ENCODE data around the gene MLX.
A peak's percentile ranks its signal among the peaks of the same experiment; 100 is the strongest.
"Not testable (repeated sequence)": the region's sequence is repeated elsewhere in the genome, so short reads cannot be mapped to it uniquely, and the experiment has no call there.

MLX gene

DNA sequence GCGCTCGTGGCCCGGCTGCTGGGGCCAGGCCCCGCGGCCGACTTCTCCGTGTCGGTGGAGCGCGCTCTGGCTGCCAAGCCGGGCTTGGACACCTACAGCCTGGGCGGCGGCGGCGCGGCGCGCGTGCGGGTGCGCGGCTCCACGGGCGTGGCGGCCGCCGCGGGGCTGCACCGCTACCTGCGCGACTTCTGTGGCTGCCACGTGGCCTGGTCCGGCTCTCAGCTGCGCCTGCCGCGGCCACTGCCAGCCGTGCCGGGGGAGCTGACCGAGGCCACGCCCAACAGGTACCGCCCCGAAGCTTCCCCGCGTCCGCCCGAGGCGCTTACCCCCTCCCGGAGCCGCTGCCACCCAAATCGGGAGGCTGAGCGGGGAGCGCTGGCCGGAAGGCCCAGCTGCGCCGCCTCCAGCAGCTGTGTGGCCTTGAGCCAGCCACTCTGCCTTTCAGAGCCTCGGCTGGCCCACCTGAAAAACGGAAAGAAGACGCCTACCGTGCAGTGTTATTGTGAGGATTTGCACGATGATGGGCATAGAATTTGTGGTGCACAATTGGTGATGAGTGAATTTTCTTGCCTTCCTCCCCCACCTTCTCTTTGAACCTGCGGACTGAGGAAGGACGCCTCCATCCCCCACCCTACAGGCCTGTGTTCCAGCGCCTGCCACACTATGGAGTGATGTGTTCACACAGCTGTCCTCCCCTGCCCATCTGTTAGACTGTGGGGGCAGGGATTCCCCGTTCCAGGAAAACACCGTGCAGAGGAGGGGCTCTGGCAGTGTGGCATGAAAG is 30.3 kb upstream of the MLX start:
- peak in 1 of 2 donors; percentile 43 for DNase-seq (ENCODE audit: low read depth in 2 of 2)

DNA sequence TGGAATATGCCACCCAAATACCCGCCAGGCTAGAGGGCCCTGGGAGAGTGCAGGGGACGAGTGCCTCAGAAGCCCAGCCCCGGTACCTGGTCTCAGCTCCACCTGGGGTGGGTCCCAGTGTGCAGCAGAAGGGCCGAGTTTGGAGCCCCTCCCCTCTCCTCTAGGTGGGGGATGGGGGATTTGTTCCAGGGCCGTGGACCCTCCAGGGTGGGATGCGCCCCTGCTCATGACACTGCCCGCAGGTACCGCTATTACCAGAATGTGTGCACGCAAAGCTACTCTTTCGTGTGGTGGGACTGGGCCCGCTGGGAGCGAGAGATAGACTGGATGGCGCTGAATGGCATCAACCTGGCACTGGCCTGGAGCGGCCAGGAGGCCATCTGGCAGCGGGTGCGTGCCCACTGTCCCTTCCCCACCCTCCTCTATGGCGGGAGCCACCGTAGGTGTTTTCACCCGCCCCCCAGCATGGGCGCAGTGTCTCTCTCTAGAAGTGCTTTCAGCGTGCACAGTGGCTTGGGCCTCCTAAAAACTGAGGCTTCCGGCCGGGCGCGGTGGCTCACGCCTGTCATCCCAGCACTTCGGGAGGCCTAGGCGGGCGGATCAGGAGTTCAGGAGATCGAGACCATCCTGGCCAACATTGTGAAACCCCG is 29.6 kb upstream of the MLX start:
- no peak for DNase-seq (ENCODE audit: low read depth in 2 of 2)

- DNase-seq (ENCODE audit: low read depth in 2 of 2) = no peak
Measured at GRCh38 chr17:42537826-42538451, 29.0 kb upstream of the MLX start.

GRCh38 chr17:42538482-42538881 is 28.4 kb upstream of the MLX start:
- no peak for DNase-seq (ENCODE audit: low read depth in 2 of 2)

DNA sequence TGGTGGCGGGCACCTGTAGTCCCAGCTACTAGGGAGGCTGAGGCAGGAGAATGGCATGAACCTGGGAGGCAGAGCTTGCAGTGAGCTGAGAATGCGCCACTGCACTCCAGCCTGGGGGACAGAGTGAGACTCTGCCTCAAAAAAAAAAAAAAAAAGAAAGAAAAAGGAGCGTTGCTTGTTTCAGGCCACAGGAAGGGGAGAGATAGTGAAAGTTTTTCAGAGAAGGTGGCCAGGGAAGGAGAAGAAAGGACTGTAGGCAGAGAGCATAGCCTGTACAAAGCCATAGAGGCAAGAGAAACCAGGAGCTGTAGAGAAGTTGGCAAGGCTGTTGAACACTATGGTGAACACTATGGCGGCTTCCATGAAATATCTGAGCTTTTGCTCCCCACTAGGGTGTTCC is 26.3 kb upstream of the MLX start:
- not testable (repeated sequence) for DNase-seq (ENCODE audit: low read depth in 2 of 2)

- DNase-seq (ENCODE audit: low read depth in 2 of 2) = no peak
Measured at GRCh38 chr17:42541041-42541833, 25.7 kb upstream of the MLX start.

- no peak for DNase-seq (ENCODE audit: low read depth in 2 of 2)
Measured at GRCh38 chr17:42543190-42544079, 23.5 kb upstream of the MLX start.

DNA sequence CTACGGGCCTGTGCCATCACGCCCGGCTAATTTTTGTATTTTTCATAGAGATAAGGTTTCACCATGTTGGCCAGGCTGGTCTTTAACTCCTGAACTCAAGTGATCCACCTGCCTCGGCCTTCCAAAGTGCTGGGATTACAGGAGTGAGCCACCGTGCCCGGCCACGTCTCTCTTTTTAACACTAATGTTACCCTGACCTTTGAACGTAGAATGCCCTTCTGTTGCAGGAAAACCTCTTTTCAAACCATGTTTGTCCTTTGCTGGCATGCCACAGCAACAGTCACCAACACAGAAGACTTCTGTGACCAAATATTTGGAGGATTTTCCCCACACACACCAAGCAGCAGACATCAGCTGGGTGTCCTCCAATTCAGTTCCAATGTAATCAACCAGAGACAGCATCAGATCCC is 22.0 kb upstream of the MLX start:
- DNase-seq (ENCODE audit: low read depth in 2 of 2) = no peak

GRCh38 chr17:42545755-42546505 is 21.0 kb upstream of the MLX start:
- DNase-seq (ENCODE audit: low read depth in 2 of 2) = not testable (repeated sequence)

- DNase-seq (ENCODE audit: low read depth in 2 of 2) = no peak
Measured at GRCh38 chr17:42547001-42547461, 19.9 kb upstream of the MLX start.

DNA sequence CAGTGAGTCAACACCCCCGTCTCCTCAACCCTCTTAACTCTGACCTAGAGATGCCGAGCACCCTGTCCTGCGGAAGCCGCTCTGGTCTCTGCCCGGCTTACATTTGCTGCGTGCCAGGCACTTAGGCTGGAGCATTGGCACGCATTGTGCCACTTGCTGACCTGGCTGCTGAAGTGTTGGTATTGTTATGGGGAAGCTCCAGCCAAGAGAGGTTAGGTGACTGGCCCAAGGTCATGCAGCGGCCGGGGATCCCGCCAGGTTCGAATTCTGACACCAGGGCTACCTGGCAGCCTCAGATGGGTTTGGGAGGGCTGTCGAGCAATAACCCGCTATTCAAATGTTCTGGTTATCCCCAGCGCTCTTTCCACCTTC is 19.2 kb upstream of the MLX start:
- DNase-seq (ENCODE audit: low read depth in 2 of 2) = no peak

GRCh38 chr17:42548070-42548837 is 18.6 kb upstream of the MLX start:
- peak; percentile 54 to 63 for DNase-seq (ENCODE audit: low read depth in 2 of 2)

DNA sequence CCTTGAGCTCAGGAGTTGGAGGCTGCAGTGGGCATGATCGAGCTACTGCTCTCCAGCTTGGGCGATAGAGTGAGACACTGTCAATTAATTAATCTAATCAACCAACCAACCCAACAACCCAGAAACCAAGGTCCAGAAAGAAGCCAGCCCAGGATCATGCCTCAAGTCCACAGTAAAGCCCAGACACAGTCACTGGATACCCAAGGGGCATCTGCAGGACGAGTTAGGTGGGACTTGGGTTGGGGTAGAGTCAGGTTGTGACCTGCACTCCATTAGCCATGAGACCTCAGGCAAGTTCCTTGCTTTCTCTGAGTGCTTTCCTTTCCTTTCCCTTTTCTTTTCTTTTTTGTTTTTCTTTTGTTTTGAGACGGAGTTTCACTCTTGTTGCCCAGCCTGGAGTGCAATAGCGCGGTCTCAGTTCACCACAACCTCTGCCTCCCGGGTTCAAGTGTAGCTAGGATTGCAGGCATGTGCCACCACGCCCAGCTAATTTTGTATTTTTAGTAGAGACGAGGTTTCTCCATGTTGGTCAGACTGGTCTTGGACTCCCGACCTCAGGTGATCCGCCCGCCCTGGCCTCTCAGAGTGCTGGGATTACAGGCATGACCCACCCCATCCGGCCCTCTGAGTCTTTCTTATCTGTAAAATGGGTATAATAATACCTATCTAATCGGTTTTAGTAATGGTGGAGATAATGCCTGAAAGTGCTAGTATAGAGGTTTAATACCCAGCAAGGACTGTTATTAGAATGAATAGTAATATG is 17.7 kb upstream of the MLX start:
- no peak for DNase-seq (ENCODE audit: low read depth in 2 of 2)

DNA sequence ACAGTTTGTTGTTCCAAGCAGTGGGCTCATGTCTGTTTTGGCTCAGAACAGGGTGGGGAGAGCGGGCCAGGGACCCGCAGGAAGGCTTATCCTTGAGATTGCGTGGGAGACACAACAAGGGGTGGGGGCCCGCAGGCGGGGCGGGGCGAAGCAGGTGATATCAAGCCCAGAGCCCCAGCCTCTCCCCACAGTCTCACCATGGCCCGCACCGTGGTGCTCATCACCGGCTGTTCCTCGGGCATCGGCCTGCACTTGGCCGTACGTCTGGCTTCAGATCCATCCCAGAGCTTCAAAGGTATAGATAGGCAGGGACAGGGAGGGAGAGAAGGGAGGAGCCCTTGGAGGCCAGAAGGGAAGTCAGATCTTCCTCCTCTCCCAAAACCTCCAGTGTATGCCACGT is 14.2 kb upstream of the MLX start, which contains the start of gene HSD17B1:
Gene HSD17B1, plus strand, starts transcription at position 188 of the 400 bp plus-strand sequence. Its CDS starts 11 bp downstream, at position 199.
- DNase-seq (ENCODE audit: low read depth in 2 of 2) = not testable (repeated sequence)

DNA sequence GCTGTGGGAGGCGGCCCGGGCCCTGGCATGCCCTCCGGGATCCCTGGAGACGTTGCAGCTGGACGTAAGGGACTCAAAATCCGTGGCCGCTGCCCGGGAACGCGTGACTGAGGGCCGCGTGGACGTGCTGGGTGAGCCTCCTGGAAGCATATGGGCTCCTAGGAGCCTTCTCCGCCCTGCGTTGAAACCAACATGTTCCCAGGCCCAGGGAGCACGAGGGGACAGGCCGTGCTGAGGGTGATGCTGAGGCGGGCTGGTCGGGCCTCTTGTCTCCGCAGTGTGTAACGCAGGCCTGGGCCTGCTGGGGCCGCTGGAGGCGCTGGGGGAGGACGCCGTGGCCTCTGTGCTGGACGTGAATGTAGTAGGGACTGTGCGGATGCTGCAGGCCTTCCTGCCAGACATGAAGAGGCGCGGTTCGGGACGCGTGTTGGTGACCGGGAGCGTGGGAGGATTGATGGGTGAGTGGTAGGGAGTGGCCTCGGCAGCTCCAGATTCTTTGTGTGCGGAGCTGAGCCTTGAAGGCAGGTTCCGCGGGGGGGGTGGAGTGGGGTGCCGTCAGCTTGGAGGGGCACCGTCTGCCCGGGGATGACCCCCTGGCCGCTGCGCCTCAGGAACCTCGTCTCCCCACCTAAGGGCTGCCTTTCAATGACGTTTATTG is 13.6 kb upstream of the MLX start:
- no peak for DNase-seq (ENCODE audit: low read depth in 2 of 2)

DNA sequence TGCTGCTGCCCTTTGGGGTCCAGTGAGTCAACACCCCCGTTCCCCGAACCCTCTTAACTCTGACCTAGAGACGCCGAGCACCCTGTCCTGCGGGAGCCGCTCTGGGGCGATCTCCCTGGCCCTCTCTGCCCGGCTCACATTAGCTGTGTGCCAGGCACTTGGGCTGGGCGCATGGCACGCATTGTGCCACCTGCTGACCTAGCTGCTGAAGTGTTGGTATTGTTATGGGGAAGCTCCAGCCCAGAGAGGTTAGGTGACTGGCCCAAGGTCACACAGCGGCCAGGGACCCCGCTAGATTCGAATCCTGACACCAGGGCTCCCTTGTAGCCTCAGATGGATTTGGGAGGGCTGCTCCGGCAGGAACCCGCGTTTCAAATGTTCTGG is 13.0 kb upstream of the MLX start:
- no peak for DNase-seq (ENCODE audit: low read depth in 2 of 2)

- DNase-seq (ENCODE audit: low read depth in 2 of 2) = peak in 1 of 2 donors; percentile 47
Measured at GRCh38 chr17:42554250-42555121, 12.4 kb upstream of the MLX start.

Measured in activated CD8-positive, alpha-beta memory T cell treated with anti-CD3 and anti-CD28 coated beads for 4 hours (primary cell).